Gastrocnemius medialis (tissue), 4 donors: Measurements from ENCODE around the gene TSR3. TPM values are rescaled to one million over a fixed set of nuclear protein-coding genes. Genes with fewer than 3 reads are reported as not detected.
A peak's percentile ranks its signal among the peaks of the same experiment; 100 is the strongest.

Source experiments
- ATAC-seq, 2 donors: fragments of 150-250 bp; one replicate each; pipeline ENCODE4 v1.9.1; 2016
- DNase-seq, 2 donors: peaks; one replicate each; pipeline ENCODE4 v3.0.0-alpha.2; 2019
- H3K27ac ChIP-seq, 4 donors: fragments of 200-600 bp; sonication (generic); 1 replicate in 1 of 4; 2 replicates in 3 of 4; pipeline ENCODE4 v1.5.1; 2016 to 2018; ENCODE audit warnings: mild to moderate bottlenecking in 2 of 4, moderate library complexity in 1 of 4
- H3K27me3 ChIP-seq, 3 donors: fragments of 200-600 bp; sonication (generic) in 2 of 3; 1 replicate in 1 of 3; 2 replicates in 2 of 3; pipeline versions ENCODE4 v1.5.1 to v1.6.0; 2016 to 2019; ENCODE audit warnings: mild to moderate bottlenecking in 1 of 3, moderate library complexity in 1 of 3
- H3K36me3 ChIP-seq, 2 donors: fragments of 200-600 bp; sonication (generic) in 1 of 2; one replicate each; pipeline ENCODE4 v1.5.1; 2017 to 2018
- H3K4me1 ChIP-seq, 2 donors: fragments of 200-600 bp; sonication (generic) in 1 of 2; one replicate each; pipeline ENCODE4 v1.5.1; 2016 to 2017; ENCODE audit warnings: mild to moderate bottlenecking in 2 of 2
- H3K4me3 ChIP-seq, 4 donors: fragments of 200-600 bp; sonication (generic) in 3 of 4; 1 replicate in 1 of 4; 2 replicates in 3 of 4; pipeline ENCODE4 v1.5.1; 2016 to 2019; ENCODE audit warnings: mild to moderate bottlenecking in 2 of 4
- H3K9me3 ChIP-seq, 3 donors: fragments of 200-600 bp; sonication (generic) in 2 of 3; 1 replicate in 1 of 3; 2 replicates in 2 of 3; pipeline ENCODE4 v1.5.1; 2016 to 2019
- CTCF ChIP-seq, 5 experiments: fragments of 450-650 bp in 3 of 5; fragments of 200-600 bp in 2 of 5; sonication (generic) in 2 of 5; IDR thresholded peaks in 4 of 5; conservative IDR thresholded peaks in 1 of 5; 1 replicate in 4 of 5; 2 replicates in 1 of 5; pipeline ENCODE4 v1.5.1; 2016 to 2019; ENCODE audit warnings: antibody characterized with exemption in 5 of 5, mild to moderate bottlenecking in 3 of 5, moderate library complexity in 3 of 5
- POLR2A ChIP-seq, 2 donors: fragments of 450-650 bp; IDR thresholded peaks; one replicate each; pipeline ENCODE4 v1.6.1; 2017; ENCODE audit warnings: antibody characterized with exemption in 2 of 2, mild to moderate bottlenecking in 2 of 2, moderate library complexity in 2 of 2
- in situ Hi-C, 4 donors: fragments of 200-750 bp; cut with MboI; loops; one replicate each; pipeline versions ENCODE4 v1.15.0 to v1.8.0; 2017; ENCODE audit warnings: low sequenced_read_pairs in 4 of 4
- intact Hi-C: fragments of 100-400 bp; cut with DNase I; formaldehyde crosslinking; loops from one replicate; pipeline ENCODE4 v1.15.1; 2023; ENCODE audit warnings: low total_unique reads
- total RNA-seq, 4 donors: library from RNA; depleted of rRNA; stranded (reverse); fragments of >200 nt; gene quantifications; one replicate each; pipeline versions ENCODE4 v1.1.0 to v1.2.3, GENCODE V29; 2016

Gene TSR3
- total RNA-seq, 4 donors from 2014 or later, result 63.3 to 103 (median 72.4) TPM

GRCh38 chr16:1306334-1306733 is 45.3 kb downstream of the TSR3 start:
- no peak for DNase-seq
- peaks cover 15 to 21% (median 17%) of the 10 kb centered on the region in 3 donors for H3K27me3 ChIP-seq
- no peaks in the 10 kb centered on the region for H3K36me3 ChIP-seq
- H3K4me1 ChIP-seq, result peaks cover 13 to 16% of the 10 kb centered on the region in 2 donors
- H3K9me3 ChIP-seq, result no peaks in the 10 kb centered on the region
- TF ChIP-seq CTCF (IDR thresholded peaks at IDR 0.05 in 4 of 5, conservative IDR thresholded peaks at IDR 0.05 in 1 of 5) (no peak), POLR2A (IDR thresholded peaks at IDR 0.05) (no peak)
- intact Hi-C loops, result loop anchor here (5.0 to 10.0 kb wide), 4 partner anchors 36 to 622 kb away; partner anchors contain the start of genes JMJD8, STUB1 and UQCC4
- H3K27ac ChIP-seq, result no peak overlapping the region
- no peak overlapping the region for H3K4me3 ChIP-seq
- ATAC-seq, result no peak
- in situ Hi-C loops, result no loop called here

GRCh38 chr16:1305823-1306222 is 45.9 kb downstream of the TSR3 start:
- H3K36me3 ChIP-seq, result no peaks in the 10 kb centered on the region
- no peak overlapping the region for H3K4me3 ChIP-seq
- ATAC-seq (no peak), DNase-seq (no peak)
- peaks cover 8 to 14% of the 10 kb centered on the region in 2 donors for H3K4me1 ChIP-seq
- intact Hi-C loops (loop anchor here (5.0 to 10.0 kb wide), 4 partner anchors 36 to 621 kb away; partner anchors contain the start of genes JMJD8, STUB1 and UQCC4), in situ Hi-C loops (no loop called here)
- H3K27me3 ChIP-seq, result peaks cover 20 to 26% (median 21%) of the 10 kb centered on the region in 3 donors
- no peak overlapping the region for H3K27ac ChIP-seq
- TF ChIP-seq POLR2A (IDR thresholded peaks at IDR 0.05) (no peak), CTCF (IDR thresholded peaks at IDR 0.05 in 4 of 5, conservative IDR thresholded peaks at IDR 0.05 in 1 of 5) (no peak)
- no peaks in the 10 kb centered on the region for H3K9me3 ChIP-seq

- Histone ChIP-seq H3K9me3 (no peaks in the 10 kb centered on the region), H3K27ac (no peak overlapping the region), H3K4me3 (no peak overlapping the region), H3K27me3 (peaks cover 40 to 46% (median 43%) of the 10 kb centered on the region in 3 donors), H3K4me1 (peaks cover 10 to 15% of the 10 kb centered on the region in 2 donors), H3K36me3 (no peaks in the 10 kb centered on the region)
- TF ChIP-seq CTCF (IDR thresholded peaks at IDR 0.05 in 4 of 5, conservative IDR thresholded peaks at IDR 0.05 in 1 of 5), result no peak
- no peak for TF ChIP-seq POLR2A (IDR thresholded peaks at IDR 0.05)
- intact Hi-C loops, result loop anchor here (10.0 kb wide), 1 partner anchor 617 kb away; the partner anchor contains the start of genes JMJD8 and STUB1
- ATAC-seq, result no peak
- in situ Hi-C loops, result no loop called here
- no peak for DNase-seq
These were observed 50.1 kb downstream of the TSR3 start for GRCh38 chr16:1301562-1301961.

- peaks cover 10 to 15% of the 10 kb centered on the region in 2 donors for H3K4me1 ChIP-seq
- H3K4me3 ChIP-seq, result no peak overlapping the region
- peaks cover 40 to 46% (median 43%) of the 10 kb centered on the region in 3 donors for H3K27me3 ChIP-seq
- intact Hi-C loops, result loop anchor here (10.0 kb wide), 1 partner anchor 616 kb away; the partner anchor contains the start of genes JMJD8 and STUB1
- peak; percentile 63 to 86 (median 76) for TF ChIP-seq CTCF (IDR thresholded peaks at IDR 0.05 in 4 of 5, conservative IDR thresholded peaks at IDR 0.05 in 1 of 5)
- TF ChIP-seq POLR2A (IDR thresholded peaks at IDR 0.05), result no peak
- H3K9me3 ChIP-seq, result no peaks in the 10 kb centered on the region
- H3K27ac ChIP-seq, result no peak overlapping the region
- ATAC-seq (peak in 1 of 2 donors; percentile 43), DNase-seq (peak; percentile 17 to 44)
- H3K36me3 ChIP-seq, result no peaks in the 10 kb centered on the region
- in situ Hi-C loops, result no loop called here
These were observed 50.8 kb downstream of the TSR3 start for GRCh38 chr16:1300664-1301476.
